Measurements from ENCODE around the gene ADGRD2.
"Not testable (repeated sequence)": the region's sequence is repeated elsewhere in the genome, so short reads cannot be mapped to it uniquely, and the experiment has no call there.

ADGRD2 gene

GRCh38 chr9:124450241-124450924 is at the start of gene ADGRD2:
Gene ADGRD2 (plus strand): TSS chr9:124450451. CDS start chr9:124451667, 1,216 bp downstream.
- no peak for DNase-seq

GRCh38 chr9:124403246-124403645 is 47.0 kb upstream of the ADGRD2 start:
- no peak for DNase-seq

- no peak for DNase-seq
Measured at GRCh38 chr9:124409410-124409809, 40.8 kb upstream of the ADGRD2 start.

- DNase-seq: no peak
Measured at GRCh38 chr9:124410321-124410913, 39.8 kb upstream of the ADGRD2 start.

- no peak for DNase-seq
Measured at GRCh38 chr9:124411514-124412227, 38.6 kb upstream of the ADGRD2 start.

- no peak for DNase-seq
Measured at GRCh38 chr9:124412228-124412575, 38.0 kb upstream of the ADGRD2 start.

GRCh38 chr9:124414612-124415011 is 35.6 kb upstream of the ADGRD2 start:
- DNase-seq: no peak

GRCh38 chr9:124415102-124415851 is 35.0 kb upstream of the ADGRD2 start, which contains the start of gene PSMB7:
Gene PSMB7 (minus strand): TSS chr9:124415442. CDS start chr9:124415425, 17 bp downstream.
- DNase-seq: peak; percentile 97

GRCh38 chr9:124415852-124416484 is 34.3 kb upstream of the ADGRD2 start:
- DNase-seq: no peak

GRCh38 chr9:124419832-124420489 is 30.3 kb upstream of the ADGRD2 start:
- no peak for DNase-seq

- no peak for DNase-seq
Measured at GRCh38 chr9:124420991-124421543, 29.2 kb upstream of the ADGRD2 start.

GRCh38 chr9:124423155-124423554 is 27.1 kb upstream of the ADGRD2 start:
- no peak for DNase-seq

- no peak for DNase-seq
Measured at GRCh38 chr9:124423591-124423990, 26.7 kb upstream of the ADGRD2 start.

- DNase-seq: not testable (repeated sequence)
Measured at GRCh38 chr9:124425733-124426132, 24.5 kb upstream of the ADGRD2 start.

GRCh38 chr9:124426361-124426760 is 23.9 kb upstream of the ADGRD2 start:
- no peak for DNase-seq

GRCh38 chr9:124427281-124427680 is 23.0 kb upstream of the ADGRD2 start:
- DNase-seq: no peak

GRCh38 chr9:124428751-124429529 is 21.3 kb upstream of the ADGRD2 start:
- DNase-seq: no peak

GRCh38 chr9:124429530-124429867 is 20.8 kb upstream of the ADGRD2 start:
- DNase-seq: no peak

- no peak for DNase-seq
Measured at GRCh38 chr9:124436320-124436719, 13.9 kb upstream of the ADGRD2 start.

- no peak for DNase-seq
Measured at GRCh38 chr9:124437086-124437485, 13.2 kb upstream of the ADGRD2 start.

GRCh38 chr9:124438091-124438490 is 12.2 kb upstream of the ADGRD2 start:
- DNase-seq: no peak
